ENCODE data around the gene PLCD4.

DNA sequence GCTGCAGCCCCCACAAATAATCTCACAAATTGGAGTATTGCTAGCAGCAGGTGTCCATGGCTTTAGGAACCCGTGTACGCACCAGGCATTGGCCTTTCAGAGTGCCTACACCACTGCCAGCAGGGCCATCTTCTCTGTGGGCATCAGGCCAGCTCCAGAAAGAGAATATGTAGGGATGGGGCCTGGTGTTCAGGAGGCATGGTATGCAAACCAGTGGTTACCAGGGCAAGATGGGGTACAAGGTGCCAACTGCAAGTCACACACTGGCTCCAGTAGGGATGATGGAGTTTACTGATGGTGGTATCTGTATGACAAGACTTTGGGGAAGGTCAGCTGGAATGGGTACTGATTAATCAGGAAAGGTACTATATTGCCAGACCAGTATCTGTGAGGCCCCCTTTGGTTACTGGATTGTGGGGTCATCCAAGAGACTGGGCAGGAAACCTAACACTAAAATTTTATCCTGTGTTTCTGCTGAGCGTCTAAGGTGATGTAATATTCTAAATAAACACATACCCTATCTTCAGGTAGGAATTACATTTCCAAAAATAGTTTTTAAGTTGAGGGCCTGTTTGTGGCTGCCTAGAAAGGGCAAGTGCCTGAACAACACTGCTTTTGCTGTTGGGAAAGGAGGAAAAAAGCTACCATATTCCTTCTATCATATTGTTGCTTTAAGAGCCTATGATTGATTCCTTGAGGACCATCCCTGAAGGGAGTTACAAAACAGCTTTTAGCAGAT, 30.0 kb upstream of the PLCD4 start:
- TF ChIP-seq POLR2AphosphoS5 (IDR thresholded peaks at IDR 0.05; ENCODE audit: borderline replicate concordance, low read depth, low read length) (no peak), EZH2 (IDR thresholded peaks at IDR 0.05) (no peak)

All from SK-N-MC (cell line).